Measurements from ENCODE around the gene PCNX1. TPM values are rescaled to one million over a fixed set of nuclear protein-coding genes. Genes with fewer than 3 reads are reported as not detected.

Gene PCNX1
- total and polyA plus RNA-seq, 2 experiments from 2014 or later: 10.0 to 64.2 TPM

DNA sequence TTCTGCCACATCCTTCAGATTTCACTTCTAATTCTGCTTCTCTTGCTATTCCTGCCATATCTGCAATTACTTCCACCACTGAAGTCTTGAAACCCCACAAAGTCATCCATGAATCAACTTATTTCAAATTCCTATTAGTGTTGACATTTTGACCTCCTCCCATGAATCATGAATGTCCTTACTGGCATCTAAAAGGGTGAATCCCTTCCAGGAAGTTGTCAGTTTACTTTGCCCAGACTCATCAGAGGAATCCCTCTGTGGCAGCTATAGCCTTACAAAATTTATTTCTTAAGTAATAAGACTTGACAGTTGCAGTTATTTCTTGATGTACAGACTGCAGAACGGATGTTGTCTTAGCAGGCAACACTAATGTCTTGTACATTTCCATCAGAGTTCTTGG lies 162.9 kb downstream of the PCNX1 start:
- Histone ChIP-seq H4K20me1 (ENCODE audit: insufficient read depth, poor library complexity, severe bottlenecking) (no peaks in the 10 kb centered on the region), H3K4me2 (no peak overlapping the region), H3K27me3 (no peaks in the 10 kb centered on the region), H3K27ac (no peak overlapping the region), H3K79me2 (peaks cover 3% of the 10 kb centered on the region), H3K4me1 (ENCODE audit: insufficient read depth) (no peaks in the 10 kb centered on the region), H3K9me3 (ENCODE audit: low read depth) (peaks cover 4% of the 10 kb centered on the region), H3K9me2 (replicated peaks; ENCODE audit: insufficient read depth) (no peaks in the 10 kb centered on the region), H3K4me3 (no peak overlapping the region), H2AFZ (no peak overlapping the region), H3K36me3 (replicated peaks; ENCODE audit: insufficient read depth, low read depth) (no peaks in the 10 kb centered on the region)
- TF ChIP-seq EZH2phosphoT487 (IDR thresholded peaks at IDR 0.05; ENCODE audit: low read depth, severe bottlenecking, unreplicated experiment) (no peak), EZH2 (IDR thresholded peaks at IDR 0.05; ENCODE audit: borderline replicate concordance) (no peak), CTCF (IDR thresholded peaks at IDR 0.05; ENCODE audit: poor library complexity) (no peak)
- 81% methylated on average over 1 of the region's 1 CpG for WGBS (ENCODE audit: low lambda C conversion rate, missing lambda C conversion rate)
- no peak for DNase-seq (ENCODE audit: low spot score)

GRCh38 chr14:71071042-71071441 lies 163.8 kb downstream of the PCNX1 start:
- no peak for DNase-seq (ENCODE audit: low spot score)
- no peaks in the 10 kb centered on the region for H3K27me3 ChIP-seq
- TF ChIP-seq EZH2 (IDR thresholded peaks at IDR 0.05; ENCODE audit: borderline replicate concordance) (no peak), EZH2phosphoT487 (IDR thresholded peaks at IDR 0.05; ENCODE audit: low read depth, severe bottlenecking, unreplicated experiment) (no peak), CTCF (IDR thresholded peaks at IDR 0.05; ENCODE audit: poor library complexity) (no peak)
- no peak overlapping the region for H3K4me3 ChIP-seq
- H3K4me2 ChIP-seq: no peak overlapping the region
- no peaks in the 10 kb centered on the region for H4K20me1 ChIP-seq (ENCODE audit: insufficient read depth, poor library complexity, severe bottlenecking)
- no peaks in the 10 kb centered on the region for H3K9me3 ChIP-seq (ENCODE audit: low read depth)
- H3K27ac ChIP-seq: no peak overlapping the region
- no peak overlapping the region for H2AFZ ChIP-seq
- H3K79me2 ChIP-seq: no peaks in the 10 kb centered on the region
- no peaks in the 10 kb centered on the region for H3K4me1 ChIP-seq (ENCODE audit: insufficient read depth)
- no peaks in the 10 kb centered on the region for H3K9me2 ChIP-seq (replicated peaks; ENCODE audit: insufficient read depth)
- 78% methylated on average over 1 of the region's 1 CpG for WGBS (ENCODE audit: low lambda C conversion rate, missing lambda C conversion rate)
- H3K36me3 ChIP-seq (replicated peaks; ENCODE audit: insufficient read depth, low read depth): no peaks in the 10 kb centered on the region

GRCh38 chr14:71076462-71077092 lies 169.3 kb downstream of the PCNX1 start:
- DNase-seq (ENCODE audit: low spot score): no peak
- 100% methylated on average over 1 of the region's 1 CpG for WGBS (ENCODE audit: low lambda C conversion rate, missing lambda C conversion rate)
- Histone ChIP-seq H3K27ac (no peak overlapping the region), H4K20me1 (ENCODE audit: insufficient read depth, poor library complexity, severe bottlenecking) (no peaks in the 10 kb centered on the region), H3K79me2 (peaks cover 2% of the 10 kb centered on the region), H3K4me3 (no peak overlapping the region), H3K36me3 (replicated peaks; ENCODE audit: insufficient read depth, low read depth) (peaks cover 15% of the 10 kb centered on the region), H3K9me2 (replicated peaks; ENCODE audit: insufficient read depth) (no peaks in the 10 kb centered on the region), H3K9me3 (ENCODE audit: low read depth) (peaks cover 25% of the 10 kb centered on the region), H2AFZ (no peak overlapping the region), H3K4me1 (ENCODE audit: insufficient read depth) (no peaks in the 10 kb centered on the region), H3K27me3 (no peaks in the 10 kb centered on the region), H3K4me2 (no peak overlapping the region)
- no peak for TF ChIP-seq EZH2phosphoT487 (IDR thresholded peaks at IDR 0.05; ENCODE audit: low read depth, severe bottlenecking, unreplicated experiment)

DNA sequence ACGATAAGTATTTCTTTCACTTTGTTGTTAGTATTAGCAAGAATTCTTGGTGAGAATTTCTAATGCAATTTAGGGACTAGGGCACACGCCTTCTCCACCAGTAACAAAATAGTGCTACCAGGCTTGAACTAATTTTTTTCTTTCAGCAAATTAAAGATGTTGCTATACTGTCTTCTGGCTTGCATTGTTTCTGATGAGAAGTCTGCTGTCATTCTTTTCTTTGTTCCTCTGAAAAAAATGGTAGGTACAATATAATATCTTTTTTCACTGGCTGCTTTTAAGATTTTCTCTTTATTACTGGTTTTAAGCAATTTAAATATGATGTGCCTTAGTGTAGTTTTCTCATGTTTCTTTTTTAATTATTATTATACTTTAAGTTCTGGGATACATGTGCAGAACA lies 171.2 kb downstream of the PCNX1 start:
- Histone ChIP-seq H3K27me3 (no peaks in the 10 kb centered on the region), H3K79me2 (peaks cover 2% of the 10 kb centered on the region), H3K4me1 (ENCODE audit: insufficient read depth) (no peaks in the 10 kb centered on the region), H3K27ac (no peak overlapping the region), H2AFZ (no peak overlapping the region), H3K9me3 (ENCODE audit: low read depth) (peaks cover 25% of the 10 kb centered on the region), H3K9me2 (replicated peaks; ENCODE audit: insufficient read depth) (no peaks in the 10 kb centered on the region), H3K4me2 (no peak overlapping the region), H3K4me3 (no peak overlapping the region), H3K36me3 (replicated peaks; ENCODE audit: insufficient read depth, low read depth) (peaks cover 15% of the 10 kb centered on the region), H4K20me1 (ENCODE audit: insufficient read depth, poor library complexity, severe bottlenecking) (no peaks in the 10 kb centered on the region)
- 93% methylated on average over 2 of the region's 2 CpGs for WGBS (ENCODE audit: low lambda C conversion rate, missing lambda C conversion rate)
- DNase-seq (ENCODE audit: low spot score): no peak
- TF ChIP-seq CTCF (IDR thresholded peaks at IDR 0.05; ENCODE audit: poor library complexity) (no peak), EZH2 (IDR thresholded peaks at IDR 0.05; ENCODE audit: borderline replicate concordance) (no peak), EZH2phosphoT487 (IDR thresholded peaks at IDR 0.05; ENCODE audit: low read depth, severe bottlenecking, unreplicated experiment) (no peak)

Data from hepatocyte (in vitro differentiated cells).